ENCODE data around the gene NEK5.

The NEK5 gene

GRCh38 chr13:52020191-52020590 lies 108.7 kb downstream of the NEK5 start:
- H3K27ac ChIP-seq, result no peak overlapping the region
- TF ChIP-seq CTCF (conservative IDR thresholded peaks at IDR 0.05) (no peak), ZFX (IDR thresholded peaks at IDR 0.05) (no peak)

- TF ChIP-seq CTCF (conservative IDR thresholded peaks at IDR 0.05) (no peak), ZFX (IDR thresholded peaks at IDR 0.05) (no peak)
- H3K27ac ChIP-seq, result no peak overlapping the region
Measured at GRCh38 chr13:52016296-52016695, 112.6 kb downstream of the NEK5 start.

- peak overlapping the region; percentile 70 for H3K27ac ChIP-seq
- TF ChIP-seq CTCF (conservative IDR thresholded peaks at IDR 0.05) (no peak), ZFX (IDR thresholded peaks at IDR 0.05) (no peak)
Measured at GRCh38 chr13:52012512-52012836, 116.4 kb downstream of the NEK5 start.

GRCh38 chr13:52011632-52012511 lies 117.0 kb downstream of the NEK5 start, which contains the start of gene ALG11:
Gene ALG11, plus strand, starts transcription at chr13:52012398. Its CDS starts 21 bp downstream, at chr13:52012419.
- TF ChIP-seq ZFX (IDR thresholded peaks at IDR 0.05), result peak; percentile 66
- no peak for TF ChIP-seq CTCF (conservative IDR thresholded peaks at IDR 0.05)
- H3K27ac ChIP-seq, result peak within 1 kb of the TSS; percentile 70

GRCh38 chr13:52010890-52011631 lies 117.8 kb downstream of the NEK5 start, which contains the start of gene ATP7B:
Gene ATP7B, minus strand, starts transcription at chr13:52011450. Its CDS starts 113 bp downstream, at chr13:52011337.
- TF ChIP-seq CTCF (conservative IDR thresholded peaks at IDR 0.05), result no peak
- no peak for TF ChIP-seq ZFX (IDR thresholded peaks at IDR 0.05)

GRCh38 chr13:52009946-52010345 lies 118.9 kb downstream of the NEK5 start:
- TF ChIP-seq CTCF (conservative IDR thresholded peaks at IDR 0.05) (no peak), ZFX (IDR thresholded peaks at IDR 0.05) (no peak)

More at GRCh38 chr13:52010890-52011631, 117.8 kb downstream of the NEK5 start, which contains the start of gene ATP7B:
- H3K27ac ChIP-seq, result peak within 1 kb of the TSS; percentile 70

More at GRCh38 chr13:52009946-52010345, 118.9 kb downstream of the NEK5 start:
- no peak overlapping the region for H3K27ac ChIP-seq

All from C4-2B (cell line).